ENCODE results near the gene NOP58. TPM values are rescaled to one million over a fixed set of nuclear protein-coding genes. Genes with fewer than 3 reads are reported as not detected.

The NOP58 gene, protein sequence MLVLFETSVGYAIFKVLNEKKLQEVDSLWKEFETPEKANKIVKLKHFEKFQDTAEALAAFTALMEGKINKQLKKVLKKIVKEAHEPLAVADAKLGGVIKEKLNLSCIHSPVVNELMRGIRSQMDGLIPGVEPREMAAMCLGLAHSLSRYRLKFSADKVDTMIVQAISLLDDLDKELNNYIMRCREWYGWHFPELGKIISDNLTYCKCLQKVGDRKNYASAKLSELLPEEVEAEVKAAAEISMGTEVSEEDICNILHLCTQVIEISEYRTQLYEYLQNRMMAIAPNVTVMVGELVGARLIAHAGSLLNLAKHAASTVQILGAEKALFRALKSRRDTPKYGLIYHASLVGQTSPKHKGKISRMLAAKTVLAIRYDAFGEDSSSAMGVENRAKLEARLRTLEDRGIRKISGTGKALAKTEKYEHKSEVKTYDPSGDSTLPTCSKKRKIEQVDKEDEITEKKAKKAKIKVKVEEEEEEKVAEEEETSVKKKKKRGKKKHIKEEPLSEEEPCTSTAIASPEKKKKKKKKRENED
- total RNA-seq = 10 to 100 TPM; 18.7 to 28.8 (median 21.9) TPM
- polyA plus RNA-seq = 10 to 100 TPM; 28.0 to 68.5 TPM
- long read RNA-seq, donor 1, partial matches to known transcripts = 16 of 24 reads
- long read RNA-seq, donor 1, other reads (novel, unspliced or antisense) = 5 of 24 reads
- long read RNA-seq, donor 2, partial matches to known transcripts = 9 of 17 reads
- long read RNA-seq, donor 2, other reads (novel, unspliced or antisense) = 5 of 17 reads
- long read RNA-seq, donor 3, partial matches to known transcripts = 39 of 41 reads
- long read RNA-seq, donor 3, other reads (novel, unspliced or antisense) = 2 of 41 reads

DNA sequence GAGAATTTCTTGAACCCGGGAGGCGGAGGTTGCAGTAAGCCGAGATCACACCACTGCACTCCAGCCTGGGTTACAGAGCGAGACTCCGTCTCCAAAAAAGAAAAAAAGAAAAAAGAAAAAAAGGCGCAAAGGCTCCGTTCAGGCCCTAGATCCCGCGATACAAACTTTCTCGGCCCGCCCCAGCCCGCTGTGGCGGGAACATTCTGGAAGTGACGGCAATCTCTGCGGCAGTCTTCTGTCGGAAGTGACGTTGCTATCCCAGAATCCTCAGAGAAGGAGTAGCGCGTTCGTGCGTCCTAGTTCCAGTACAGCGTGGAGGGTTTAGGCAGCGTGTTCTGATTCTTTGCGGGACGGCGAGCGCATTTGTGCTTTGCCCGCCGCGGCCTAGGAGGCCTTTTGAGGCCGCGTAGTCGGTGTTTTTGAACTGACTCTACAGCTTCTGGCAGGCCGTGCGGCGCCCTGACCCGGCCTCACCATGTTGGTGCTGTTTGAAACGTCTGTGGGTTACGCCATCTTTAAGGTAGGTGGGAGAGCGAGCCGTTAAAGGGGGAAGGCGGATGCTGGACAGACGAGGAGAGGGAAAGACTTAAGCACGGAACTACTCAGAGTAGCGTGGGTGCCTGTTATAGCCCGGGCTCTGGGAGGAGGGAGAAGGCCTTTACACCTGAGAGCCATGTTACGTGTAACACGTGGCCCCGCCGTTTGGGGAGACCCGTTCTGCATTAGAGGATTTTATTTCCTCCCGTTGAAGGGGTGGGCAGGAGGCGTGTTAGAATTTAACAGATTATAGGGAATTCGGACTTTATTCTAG lies at the start of gene NOP58:
NOP58 (plus strand) TSS at position 297 of the 811 bp plus-strand sequence; CDS start at position 476, 179 bp downstream.
- Histone ChIP-seq H3K4me3 (peak within 1 kb of the TSS; percentile 60 to 97 (median 85)), H3K27ac (peak within 1 kb of the TSS; percentile 48 to 98 (median 94)), H3K36me3 (no peaks in the 10 kb centered on the region), H3K4me1 (peaks cover 0 to 43% (median 20%) of the 10 kb centered on the region in 9 donors), H3K9me3 (no peaks in the 10 kb centered on the region), H3K27me3 (no peaks in the 10 kb centered on the region)
- ATAC-seq = peak; percentile 97 to 99 (median 99)
- peak in 1 of 9 donors; percentile 6 for TF ChIP-seq CTCF (IDR thresholded peaks at IDR 0.05)
- 0% methylated on average over 54 of the region's 54 CpGs for WGBS, 2 donors
- DNase-seq = peak; percentile 83 to 95
- intact Hi-C loops (cut with DNase I) = loop anchor here in 1 of 10 donors (2.0 to 10.0 kb wide), 2 partner anchors 27 to 229 kb away; partner anchors contain the start of gene SUMO1

- H3K27me3 ChIP-seq = no peaks in the 10 kb centered on the region
- DNase-seq (no peak), ATAC-seq (peak in 2 of 8 donors; percentile 20 to 33)
- H3K4me3 ChIP-seq = no peak overlapping the region
- H3K4me1 ChIP-seq = peaks cover 0 to 34% (median 15%) of the 10 kb centered on the region in 9 donors
- H3K27ac ChIP-seq = no peak overlapping the region
- 43 to 68% methylated on average over 1 of the region's 1 CpG for WGBS, 2 donors
- peaks cover 0 to 63% (median 7%) of the 10 kb centered on the region in 9 donors for H3K36me3 ChIP-seq
- H3K9me3 ChIP-seq = no peaks in the 10 kb centered on the region
- intact Hi-C loops (cut with DNase I) = no loop called here
- no peak for TF ChIP-seq CTCF (IDR thresholded peaks at IDR 0.05)
Observed at GRCh38 chr2:202221873-202222272, 43.7 kb upstream of the NOP58 start.

- no peak for TF ChIP-seq CTCF (IDR thresholded peaks at IDR 0.05)
- Histone ChIP-seq H3K4me1 (peaks cover 3 to 49% (median 30%) of the 10 kb centered on the region in 9 donors), H3K9me3 (no peaks in the 10 kb centered on the region), H3K27me3 (no peaks in the 10 kb centered on the region), H3K27ac (peak overlapping the region; percentile 44 to 95 (median 91)), H3K4me3 (peak overlapping the region; percentile 62 to 99 (median 93)), H3K36me3 (peaks cover 0 to 8% (median 0%) of the 10 kb centered on the region in 9 donors)
- ATAC-seq (peak; percentile 35 to 78 (median 53)), DNase-seq (peak in 1 of 2 donors; percentile 28)
- intact Hi-C loops (cut with DNase I) = loop anchor here in 1 of 10 donors (2.0 kb wide), 1 partner anchor 27 kb away; the partner anchor contains the start of gene NOP58
- 0% methylated on average over 30 of the region's 30 CpGs for WGBS, 2 donors
Observed at GRCh38 chr2:202237787-202238233, 27.8 kb upstream of the NOP58 start.

All from heart right ventricle (tissue), 16 donors.